Activated CD4-positive, alpha-beta T cell treated with anti-CD3 and anti-CD28 coated beads, Interleukin-2, amount 10 ng/mL, durations not matched to agents 24 days and 14 days (primary cell): ENCODE results near the gene KCNB1. TPM values are rescaled to one million over a fixed set of nuclear protein-coding genes. Genes with fewer than 3 reads are reported as not detected.

Experiments used
- DNase-seq: peaks from one replicate; pipeline ENCODE4 v3.0.0; 2022
- H3K27ac Mint-ChIP-seq: one replicate; pipeline ENCODE4 v1.8.0; 2022; ENCODE audit warnings: mild to moderate bottlenecking, mixed read lengths
- H3K27me3 Mint-ChIP-seq: one replicate; pipeline ENCODE4 v1.8.0; 2022; ENCODE audit warnings: mixed read lengths
- H3K36me3 Mint-ChIP-seq: one replicate; pipeline ENCODE4 v1.8.0; 2022; ENCODE audit warnings: low read depth, mild to moderate bottlenecking, mixed read lengths
- H3K4me1 Mint-ChIP-seq: one replicate; pipeline ENCODE4 v1.8.0; 2021; ENCODE audit warnings: mixed read lengths
- H3K4me3 Mint-ChIP-seq: one replicate; pipeline ENCODE4 v1.8.0; 2022; ENCODE audit warnings: mild to moderate bottlenecking, moderate library complexity, mixed read lengths
- H3K9me3 Mint-ChIP-seq: one replicate; pipeline ENCODE4 v1.8.0; 2021; ENCODE audit warnings: mixed read lengths
- intact Hi-C: fragments of 100-400 bp; cut with micrococcal nuclease; formaldehyde crosslinking; loops from one replicate; pipeline ENCODE4 v1.15.1; 2023
- total RNA-seq: library from RNA; stranded (reverse); gene quantifications from 2 replicates; pipeline ENCODE4 v1.2.3, GENCODE V29; 2022

Gene KCNB1
- total RNA-seq, 1 donor from 2014 or later, result 0.07 TPM

- Mint-ChIP-seq H3K9me3 (no peaks in the 10 kb centered on the region), H3K4me1 (no peaks in the 10 kb centered on the region), H3K36me3 (no peaks in the 10 kb centered on the region), H3K27me3 (peaks cover 23% of the 10 kb centered on the region), H3K4me3 (no peak overlapping the region), H3K27ac (no peak overlapping the region)
- intact Hi-C loops, result no loop called here
- DNase-seq, result no peak
Measured at GRCh38 chr20:49361862-49362660, 120.4 kb downstream of the KCNB1 start.

DNA sequence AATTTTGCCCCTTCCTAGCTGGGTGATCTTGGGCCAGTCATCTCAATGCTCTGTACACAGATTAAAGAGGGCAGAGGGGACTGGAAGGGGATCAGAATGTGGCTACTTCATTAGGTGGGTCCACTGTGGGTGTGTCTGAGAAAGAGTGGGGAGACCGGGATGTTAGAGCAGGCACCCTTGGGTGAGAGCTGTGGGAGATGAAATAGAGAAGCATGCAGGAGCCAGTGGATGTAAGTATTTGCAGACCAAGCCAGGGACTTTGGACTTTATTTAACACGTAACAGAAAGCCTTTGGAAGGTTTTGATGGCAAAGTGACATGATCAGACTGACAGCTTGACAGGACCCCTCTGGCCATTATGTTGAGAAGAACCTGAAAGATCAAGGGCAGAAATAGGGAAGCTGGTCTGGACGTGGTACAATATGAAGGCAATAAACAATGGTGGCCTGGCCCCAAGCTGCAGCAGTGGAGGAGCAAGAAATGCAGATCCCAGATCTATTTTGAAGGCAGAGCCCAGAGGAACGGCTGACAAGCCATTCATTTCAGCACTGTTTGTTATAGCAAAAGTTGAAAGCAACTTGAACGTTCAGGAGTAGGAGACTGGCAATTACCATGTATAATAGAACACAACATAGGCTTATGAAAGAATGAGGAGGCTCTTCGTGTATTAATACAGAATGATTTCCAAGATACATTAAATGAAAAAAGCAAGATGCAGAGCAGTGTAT, 122.1 kb downstream of the KCNB1 start:
- no peaks in the 10 kb centered on the region for H3K36me3 Mint-ChIP-seq
- H3K4me1 Mint-ChIP-seq, result no peaks in the 10 kb centered on the region
- peaks cover 10% of the 10 kb centered on the region for H3K27me3 Mint-ChIP-seq
- H3K27ac Mint-ChIP-seq, result no peak overlapping the region
- no peaks in the 10 kb centered on the region for H3K9me3 Mint-ChIP-seq
- no peak for DNase-seq
- H3K4me3 Mint-ChIP-seq, result no peak overlapping the region
- intact Hi-C loops, result no loop called here

DNA sequence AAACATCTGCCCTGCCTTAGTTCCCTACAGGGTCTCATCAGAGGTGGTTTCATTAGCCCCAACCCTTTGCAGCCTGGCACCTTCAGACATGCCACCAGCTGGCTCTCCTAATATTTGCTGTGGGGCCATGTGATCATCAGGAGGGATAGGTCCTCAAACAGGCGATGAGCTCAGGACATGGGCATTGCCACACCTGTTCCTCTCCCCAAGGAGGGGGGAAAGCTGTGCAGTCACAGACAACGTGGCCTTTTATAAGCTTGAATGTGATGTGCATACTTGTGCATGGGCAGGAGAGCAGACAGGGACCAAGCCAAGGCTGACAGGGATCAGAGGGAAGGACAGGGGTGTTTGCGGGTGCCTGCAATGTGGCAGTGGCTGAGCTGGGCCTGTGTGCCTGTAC, 125.8 kb downstream of the KCNB1 start:
- DNase-seq, result no peak

GRCh38 chr20:49354673-49355072, 127.8 kb downstream of the KCNB1 start:
- peaks cover 24% of the 10 kb centered on the region for H3K27me3 Mint-ChIP-seq
- intact Hi-C loops, result no loop called here
- no peaks in the 10 kb centered on the region for H3K4me1 Mint-ChIP-seq
- no peaks in the 10 kb centered on the region for H3K36me3 Mint-ChIP-seq
- no peak for DNase-seq
- H3K4me3 Mint-ChIP-seq, result no peak overlapping the region
- no peak overlapping the region for H3K27ac Mint-ChIP-seq
- no peaks in the 10 kb centered on the region for H3K9me3 Mint-ChIP-seq

More for the DNA sequence above, 125.8 kb downstream of the KCNB1 start:
- Mint-ChIP-seq H3K4me1 (no peaks in the 10 kb centered on the region), H3K36me3 (no peaks in the 10 kb centered on the region), H3K27me3 (peaks cover 19% of the 10 kb centered on the region), H3K9me3 (no peaks in the 10 kb centered on the region), H3K4me3 (no peak overlapping the region), H3K27ac (no peak overlapping the region)
- intact Hi-C loops, result no loop called here

DNA sequence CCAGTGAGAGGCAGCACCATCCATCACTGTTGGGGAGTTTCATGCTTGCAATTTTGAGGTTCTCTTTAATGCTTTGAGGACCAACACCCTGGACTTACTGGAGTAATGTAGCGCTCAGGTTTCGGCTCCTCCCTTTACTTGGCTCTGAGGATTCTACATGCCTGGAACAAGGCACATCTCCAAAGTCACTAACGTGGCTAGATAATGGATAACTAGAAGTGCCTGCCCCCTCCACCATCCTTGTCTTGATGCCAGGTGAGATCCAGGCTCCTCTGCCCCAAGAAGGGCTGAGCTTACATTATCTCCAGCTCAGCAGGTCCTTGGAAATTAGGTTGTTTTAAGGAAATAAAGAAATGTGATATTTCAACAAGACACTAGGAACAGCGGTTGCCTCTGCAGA, 129.1 kb downstream of the KCNB1 start:
- no peaks in the 10 kb centered on the region for H3K36me3 Mint-ChIP-seq
- H3K4me1 Mint-ChIP-seq, result no peaks in the 10 kb centered on the region
- DNase-seq, result no peak
- no peak overlapping the region for H3K27ac Mint-ChIP-seq
- intact Hi-C loops, result no loop called here
- H3K27me3 Mint-ChIP-seq, result peaks cover 28% of the 10 kb centered on the region
- H3K9me3 Mint-ChIP-seq, result no peaks in the 10 kb centered on the region
- no peak overlapping the region for H3K4me3 Mint-ChIP-seq

- Mint-ChIP-seq H3K27ac (no peak overlapping the region), H3K36me3 (no peaks in the 10 kb centered on the region), H3K4me1 (peaks cover 1% of the 10 kb centered on the region), H3K4me3 (no peak overlapping the region), H3K9me3 (no peaks in the 10 kb centered on the region), H3K27me3 (peaks cover 29% of the 10 kb centered on the region)
- DNase-seq, result no peak
- intact Hi-C loops, result no loop called here
Measured at GRCh38 chr20:49352751-49353150, 129.7 kb downstream of the KCNB1 start.

DNA sequence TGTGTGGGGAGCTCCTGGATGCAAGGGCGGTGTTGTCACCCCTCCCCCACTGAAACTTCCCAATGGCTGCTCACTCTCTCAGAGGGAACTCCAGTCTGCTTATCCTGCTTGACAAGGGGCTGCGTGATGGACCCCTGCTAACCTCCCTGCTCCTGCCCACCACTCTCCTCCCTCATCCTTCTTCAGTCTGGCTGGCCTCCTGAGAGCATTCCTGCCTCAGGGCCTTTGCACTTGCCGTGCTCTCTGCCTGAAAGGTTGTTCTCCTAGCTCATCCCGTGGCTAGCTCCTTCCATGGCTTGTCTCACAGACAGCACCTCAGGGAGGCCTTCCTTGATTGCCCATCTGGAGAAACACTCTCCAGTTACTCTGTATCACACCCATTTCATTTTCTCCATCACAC, 130.7 kb downstream of the KCNB1 start:
- H3K27me3 Mint-ChIP-seq, result peaks cover 36% of the 10 kb centered on the region
- no peak overlapping the region for H3K4me3 Mint-ChIP-seq
- DNase-seq, result no peak
- intact Hi-C loops, result no loop called here
- H3K4me1 Mint-ChIP-seq, result peaks cover 2% of the 10 kb centered on the region
- H3K36me3 Mint-ChIP-seq, result no peaks in the 10 kb centered on the region
- H3K27ac Mint-ChIP-seq, result no peak overlapping the region
- H3K9me3 Mint-ChIP-seq, result no peaks in the 10 kb centered on the region

- H3K27ac Mint-ChIP-seq, result no peak overlapping the region
- no peaks in the 10 kb centered on the region for H3K9me3 Mint-ChIP-seq
- peaks cover 37% of the 10 kb centered on the region for H3K27me3 Mint-ChIP-seq
- no peak for DNase-seq
- no peak overlapping the region for H3K4me3 Mint-ChIP-seq
- intact Hi-C loops, result no loop called here
- peaks cover 2% of the 10 kb centered on the region for H3K4me1 Mint-ChIP-seq
- no peaks in the 10 kb centered on the region for H3K36me3 Mint-ChIP-seq
Measured at GRCh38 chr20:49349694-49350252, 132.7 kb downstream of the KCNB1 start.

DNA sequence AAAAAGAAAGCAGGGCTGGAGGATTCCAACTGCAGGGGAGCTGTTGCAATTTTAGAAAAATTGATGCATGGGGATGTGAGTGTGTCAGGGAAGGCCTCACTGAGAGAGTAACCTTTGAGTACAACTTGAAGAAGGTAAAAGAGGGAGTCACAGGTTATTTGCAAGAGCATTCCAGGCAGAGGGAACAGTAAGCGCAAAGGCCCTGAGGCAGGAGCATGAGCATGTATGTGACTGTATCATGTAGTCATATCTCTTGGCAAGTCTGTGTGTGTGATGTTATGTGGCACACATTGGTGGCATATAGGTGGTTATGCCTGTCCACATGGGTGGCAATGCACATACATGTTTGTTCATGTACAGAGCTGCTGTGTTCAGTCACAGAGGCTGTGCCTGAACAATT, 133.4 kb downstream of the KCNB1 start:
- Mint-ChIP-seq H3K4me1 (peaks cover 2% of the 10 kb centered on the region), H3K36me3 (no peaks in the 10 kb centered on the region)

DNA sequence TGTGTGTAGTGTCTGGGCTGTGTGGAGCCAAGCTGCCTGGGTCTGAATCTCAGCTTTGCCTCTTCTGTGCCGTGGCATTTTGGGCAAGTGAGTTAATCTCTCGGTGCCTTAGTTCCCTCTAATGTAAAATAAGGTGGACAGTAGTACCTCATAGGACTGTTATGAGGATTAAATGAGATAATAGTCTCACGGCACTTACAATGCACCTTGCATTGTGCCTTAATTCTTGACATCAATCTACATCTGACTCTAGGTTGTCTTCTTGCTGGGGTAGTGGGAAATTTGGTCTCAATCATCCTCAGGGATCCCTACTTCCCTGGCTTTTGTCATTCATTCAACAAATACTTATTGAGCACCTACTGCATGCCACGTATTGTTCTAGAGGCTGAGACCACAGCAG, 133.9 kb downstream of the KCNB1 start:
- Mint-ChIP-seq H3K27me3 (peaks cover 41% of the 10 kb centered on the region), H3K4me3 (no peak overlapping the region), H3K4me1 (peaks cover 2% of the 10 kb centered on the region), H3K9me3 (no peaks in the 10 kb centered on the region), H3K36me3 (no peaks in the 10 kb centered on the region), H3K27ac (no peak overlapping the region)
- intact Hi-C loops, result no loop called here
- no peak for DNase-seq

More for the DNA sequence above, 133.4 kb downstream of the KCNB1 start:
- no peaks in the 10 kb centered on the region for H3K9me3 Mint-ChIP-seq
- no peak overlapping the region for H3K27ac Mint-ChIP-seq
- no peak for DNase-seq
- no peak overlapping the region for H3K4me3 Mint-ChIP-seq
- H3K27me3 Mint-ChIP-seq, result peaks cover 36% of the 10 kb centered on the region
- intact Hi-C loops, result no loop called here

DNA sequence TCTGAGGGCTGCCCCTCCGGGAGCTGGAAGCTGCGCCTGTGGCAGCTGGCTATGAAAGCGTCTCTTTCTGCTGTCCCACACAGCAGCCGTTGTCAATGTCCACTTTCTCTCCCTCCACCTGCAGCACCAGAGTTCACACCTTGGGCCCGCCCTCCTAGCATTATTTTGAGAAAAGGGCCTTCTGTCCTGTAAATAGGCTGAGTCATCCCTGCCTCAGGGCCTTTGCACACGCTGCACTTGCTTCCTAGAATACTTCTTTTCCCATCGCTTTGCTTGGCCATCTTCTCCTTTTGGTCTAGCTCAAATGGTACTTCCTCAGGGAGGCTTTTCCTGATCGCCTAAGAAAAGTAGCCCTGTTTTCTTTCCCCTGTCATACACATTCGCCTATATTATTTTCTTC, 135.3 kb downstream of the KCNB1 start:
- no peak for DNase-seq
- Mint-ChIP-seq H3K36me3 (no peaks in the 10 kb centered on the region), H3K27ac (no peak overlapping the region), H3K4me3 (no peak overlapping the region), H3K9me3 (no peaks in the 10 kb centered on the region), H3K4me1 (peaks cover 2% of the 10 kb centered on the region), H3K27me3 (peaks cover 41% of the 10 kb centered on the region)
- intact Hi-C loops, result no loop called here

GRCh38 chr20:49346682-49347081, 135.8 kb downstream of the KCNB1 start:
- Mint-ChIP-seq H3K4me1 (peaks cover 2% of the 10 kb centered on the region), H3K27me3 (peaks cover 37% of the 10 kb centered on the region), H3K27ac (no peak overlapping the region), H3K9me3 (no peaks in the 10 kb centered on the region), H3K36me3 (no peaks in the 10 kb centered on the region), H3K4me3 (no peak overlapping the region)
- DNase-seq, result no peak
- intact Hi-C loops, result no loop called here

GRCh38 chr20:49345524-49345923, 136.9 kb downstream of the KCNB1 start:
- no peak for DNase-seq
- Mint-ChIP-seq H3K36me3 (no peaks in the 10 kb centered on the region), H3K27ac (no peak overlapping the region), H3K9me3 (no peaks in the 10 kb centered on the region), H3K4me3 (no peak overlapping the region), H3K4me1 (peaks cover 2% of the 10 kb centered on the region), H3K27me3 (peaks cover 37% of the 10 kb centered on the region)
- intact Hi-C loops, result no loop called here

GRCh38 chr20:49344975-49345374, 137.5 kb downstream of the KCNB1 start:
- Mint-ChIP-seq H3K36me3 (no peaks in the 10 kb centered on the region), H3K27me3 (peaks cover 33% of the 10 kb centered on the region), H3K27ac (no peak overlapping the region), H3K4me3 (no peak overlapping the region), H3K9me3 (no peaks in the 10 kb centered on the region), H3K4me1 (peaks cover 2% of the 10 kb centered on the region)
- DNase-seq, result no peak
- intact Hi-C loops, result no loop called here
